Type B pancreatic cell (in vitro differentiated cells): Measurements from ENCODE around the gene NCOR1. TPM values are rescaled to one million over a fixed set of nuclear protein-coding genes. Genes with fewer than 3 reads are reported as not detected.
"Not testable (repeated sequence)": the region's sequence is repeated elsewhere in the genome, so short reads cannot be mapped to it uniquely, and the experiment has no call there.

Experiments
- DNase-seq: peaks from one replicate; pipeline ENCODE4 v3.0.0; 2021; ENCODE audit warnings: mixed read lengths; ENCODE audit not compliant: unreplicated experiment; ENCODE audit errors: extremely low spot score
- H3K27ac Mint-ChIP-seq: 2 replicates; pipeline ENCODE4 v1.8.0; 2021; ENCODE audit warnings: mild to moderate bottlenecking, mixed read lengths
- H3K27me3 Mint-ChIP-seq: 2 replicates; pipeline ENCODE4 v1.8.0; 2021; ENCODE audit warnings: mixed read lengths
- H3K36me3 Mint-ChIP-seq: 2 replicates; pipeline ENCODE4 v1.8.0; 2021; ENCODE audit warnings: mixed read lengths
- H3K4me1 Mint-ChIP-seq: one replicate; pipeline ENCODE4 v1.8.0; 2021; ENCODE audit warnings: mixed read lengths; ENCODE audit not compliant: unreplicated experiment
- H3K4me3 Mint-ChIP-seq: 2 replicates; pipeline ENCODE4 v1.8.0; 2021; ENCODE audit warnings: mild to moderate bottlenecking, mixed read lengths
- H3K9me3 Mint-ChIP-seq: 2 replicates; pipeline ENCODE4 v1.8.0; 2021; ENCODE audit warnings: mixed read lengths
- CTCF ChIP-seq: fragments of 200-600 bp; sonication (generic); conservative IDR thresholded peaks from 2 replicates; pipeline ENCODE4 v1.5.0; 2021; ENCODE audit warnings: antibody characterized with exemption, mild to moderate bottlenecking
- total RNA-seq: library from RNA; stranded (reverse); gene quantifications from 2 replicates; pipeline ENCODE4 v1.2.1, GENCODE V29; 2021; ENCODE audit warnings: low replicate concordance

NCOR1 gene
- total RNA-seq, 1 donor from 2014 or later, result 133 TPM

GRCh38 chr17:16068323-16068722 is 147.0 kb downstream of the NCOR1 start:
- no peak overlapping the region for H3K4me3 Mint-ChIP-seq
- no peaks in the 10 kb centered on the region for H3K27me3 Mint-ChIP-seq
- no peak overlapping the region for H3K27ac Mint-ChIP-seq
- no peaks in the 10 kb centered on the region for H3K9me3 Mint-ChIP-seq
- H3K4me1 Mint-ChIP-seq, result no peaks in the 10 kb centered on the region
- peaks cover 49% of the 10 kb centered on the region for H3K36me3 Mint-ChIP-seq
- no peak for DNase-seq
- TF ChIP-seq CTCF, result no peak

GRCh38 chr17:16066125-16066524 is 149.2 kb downstream of the NCOR1 start:
- H3K27ac Mint-ChIP-seq, result no peak overlapping the region

GRCh38 chr17:16061631-16062030 is 153.7 kb downstream of the NCOR1 start:
- Mint-ChIP-seq H3K27ac (no peak overlapping the region), H3K9me3 (no peaks in the 10 kb centered on the region), H3K4me1 (no peaks in the 10 kb centered on the region), H3K4me3 (no peak overlapping the region), H3K27me3 (no peaks in the 10 kb centered on the region), H3K36me3 (peaks cover 41% of the 10 kb centered on the region)
- DNase-seq, result no peak
- TF ChIP-seq CTCF, result no peak

More at GRCh38 chr17:16066125-16066524, 149.2 kb downstream of the NCOR1 start:
- H3K9me3 Mint-ChIP-seq, result no peaks in the 10 kb centered on the region
- peaks cover 46% of the 10 kb centered on the region for H3K36me3 Mint-ChIP-seq
- no peak for DNase-seq
- H3K4me1 Mint-ChIP-seq, result no peaks in the 10 kb centered on the region
- no peaks in the 10 kb centered on the region for H3K27me3 Mint-ChIP-seq
- no peak overlapping the region for H3K4me3 Mint-ChIP-seq
- no peak for TF ChIP-seq CTCF

- not testable (repeated sequence) for DNase-seq, H3K27me3 Mint-ChIP-seq, H3K4me3 Mint-ChIP-seq, H3K4me1 Mint-ChIP-seq, H3K9me3 Mint-ChIP-seq, H3K27ac Mint-ChIP-seq
- peaks cover 59% of the 10 kb centered on the region for H3K36me3 Mint-ChIP-seq
Measured at GRCh38 chr17:16055139-16055538, 160.2 kb downstream of the NCOR1 start.

GRCh38 chr17:16052486-16052885 is 162.8 kb downstream of the NCOR1 start:
- Mint-ChIP-seq H3K4me1 (no peaks in the 10 kb centered on the region), H3K27me3 (no peaks in the 10 kb centered on the region), H3K27ac (no peak overlapping the region), H3K9me3 (peaks cover 5% of the 10 kb centered on the region), H3K4me3 (no peak overlapping the region), H3K36me3 (peaks cover 54% of the 10 kb centered on the region)
- DNase-seq, result no peak
- no peak for TF ChIP-seq CTCF

- H3K36me3 Mint-ChIP-seq, result peaks cover 60% of the 10 kb centered on the region
- DNase-seq, result no peak
Measured at GRCh38 chr17:16050844-16051243, 164.5 kb downstream of the NCOR1 start.

More at GRCh38 chr17:16050844-16051243, 164.5 kb downstream of the NCOR1 start:
- TF ChIP-seq CTCF, result no peak
- H3K27me3 Mint-ChIP-seq, result no peaks in the 10 kb centered on the region
- H3K4me3 Mint-ChIP-seq, result no peak overlapping the region
- H3K9me3 Mint-ChIP-seq, result peaks cover 5% of the 10 kb centered on the region
- no peaks in the 10 kb centered on the region for H3K4me1 Mint-ChIP-seq
- H3K27ac Mint-ChIP-seq, result no peak overlapping the region
